Measurements from ENCODE around the gene MRPL19.

DNA sequence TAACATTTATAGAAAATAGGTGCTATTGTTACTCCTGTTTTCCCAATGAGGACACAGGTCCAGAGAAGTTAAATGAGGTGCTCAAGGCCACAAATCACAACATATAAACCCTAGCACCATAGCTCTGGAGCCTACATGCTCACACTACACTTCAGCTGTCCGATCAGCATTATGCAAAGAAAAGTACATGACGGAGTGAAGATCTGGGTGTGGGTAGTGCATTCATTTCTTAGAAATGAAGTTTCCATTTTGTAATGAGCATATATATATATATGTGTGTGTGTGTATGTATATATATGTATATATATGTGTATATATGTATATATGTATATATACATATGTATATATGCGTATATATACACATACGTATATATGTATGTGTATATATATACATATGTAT is 30.2 kb upstream of the MRPL19 start:
- TF ChIP-seq, protein P1, sequence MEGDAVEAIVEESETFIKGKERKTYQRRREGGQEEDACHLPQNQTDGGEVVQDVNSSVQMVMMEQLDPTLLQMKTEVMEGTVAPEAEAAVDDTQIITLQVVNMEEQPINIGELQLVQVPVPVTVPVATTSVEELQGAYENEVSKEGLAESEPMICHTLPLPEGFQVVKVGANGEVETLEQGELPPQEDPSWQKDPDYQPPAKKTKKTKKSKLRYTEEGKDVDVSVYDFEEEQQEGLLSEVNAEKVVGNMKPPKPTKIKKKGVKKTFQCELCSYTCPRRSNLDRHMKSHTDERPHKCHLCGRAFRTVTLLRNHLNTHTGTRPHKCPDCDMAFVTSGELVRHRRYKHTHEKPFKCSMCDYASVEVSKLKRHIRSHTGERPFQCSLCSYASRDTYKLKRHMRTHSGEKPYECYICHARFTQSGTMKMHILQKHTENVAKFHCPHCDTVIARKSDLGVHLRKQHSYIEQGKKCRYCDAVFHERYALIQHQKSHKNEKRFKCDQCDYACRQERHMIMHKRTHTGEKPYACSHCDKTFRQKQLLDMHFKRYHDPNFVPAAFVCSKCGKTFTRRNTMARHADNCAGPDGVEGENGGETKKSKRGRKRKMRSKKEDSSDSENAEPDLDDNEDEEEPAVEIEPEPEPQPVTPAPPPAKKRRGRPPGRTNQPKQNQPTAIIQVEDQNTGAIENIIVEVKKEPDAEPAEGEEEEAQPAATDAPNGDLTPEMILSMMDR (IDR thresholded peaks at IDR 0.05 in 2 of 3, conservative IDR thresholded peaks at IDR 0.05 in 1 of 3; ENCODE audit: borderline replicate concordance in 1 of 3, insufficient read depth in 1 of 3, low read depth in 2 of 3, low read length in 2 of 3): no peak
- TF ChIP-seq POLR2A (IDR thresholded peaks at IDR 0.05; ENCODE audit: borderline replicate concordance, extremely low read depth, insufficient read depth, insufficient read length) (no peak), SP1 (IDR thresholded peaks at IDR 0.05; ENCODE audit: low read depth) (no peak), TCF7L2 (IDR thresholded peaks at IDR 0.05; ENCODE audit: borderline replicate concordance, extremely low read depth, insufficient read depth, insufficient read length) (no peak), CEBPB (IDR thresholded peaks at IDR 0.05; ENCODE audit: low read depth) (no peak), RAD21 (IDR thresholded peaks at IDR 0.05; ENCODE audit: low read depth) (no peak), SIN3A (IDR thresholded peaks at IDR 0.05; ENCODE audit: low read depth) (no peak), EGR1 (IDR thresholded peaks at IDR 0.05; ENCODE audit: low read depth) (no peak)

All from HCT116 (cell line).